ENCODE measurements around the gene WDR62.

DNA sequence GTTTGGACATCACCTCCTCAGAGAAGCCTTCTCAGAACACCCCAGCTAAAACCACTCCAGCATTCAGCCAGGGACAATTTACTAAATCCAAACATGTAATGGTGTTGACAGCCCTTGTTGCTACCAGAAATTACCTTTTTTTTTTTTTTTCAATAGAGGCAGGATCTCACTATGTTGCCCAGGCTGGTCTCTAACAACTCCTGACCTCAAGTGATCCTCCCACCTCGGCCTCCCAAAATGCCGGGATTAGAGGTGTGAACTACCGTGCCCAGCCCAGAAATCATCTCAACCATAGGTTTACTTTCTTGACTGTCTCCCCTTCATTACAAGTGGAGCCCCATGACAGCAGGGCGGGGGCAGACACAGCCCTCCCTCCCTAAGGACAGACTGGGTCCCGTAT is 31.3 kb upstream of the WDR62 start:
- TF ChIP-seq, protein P1, sequence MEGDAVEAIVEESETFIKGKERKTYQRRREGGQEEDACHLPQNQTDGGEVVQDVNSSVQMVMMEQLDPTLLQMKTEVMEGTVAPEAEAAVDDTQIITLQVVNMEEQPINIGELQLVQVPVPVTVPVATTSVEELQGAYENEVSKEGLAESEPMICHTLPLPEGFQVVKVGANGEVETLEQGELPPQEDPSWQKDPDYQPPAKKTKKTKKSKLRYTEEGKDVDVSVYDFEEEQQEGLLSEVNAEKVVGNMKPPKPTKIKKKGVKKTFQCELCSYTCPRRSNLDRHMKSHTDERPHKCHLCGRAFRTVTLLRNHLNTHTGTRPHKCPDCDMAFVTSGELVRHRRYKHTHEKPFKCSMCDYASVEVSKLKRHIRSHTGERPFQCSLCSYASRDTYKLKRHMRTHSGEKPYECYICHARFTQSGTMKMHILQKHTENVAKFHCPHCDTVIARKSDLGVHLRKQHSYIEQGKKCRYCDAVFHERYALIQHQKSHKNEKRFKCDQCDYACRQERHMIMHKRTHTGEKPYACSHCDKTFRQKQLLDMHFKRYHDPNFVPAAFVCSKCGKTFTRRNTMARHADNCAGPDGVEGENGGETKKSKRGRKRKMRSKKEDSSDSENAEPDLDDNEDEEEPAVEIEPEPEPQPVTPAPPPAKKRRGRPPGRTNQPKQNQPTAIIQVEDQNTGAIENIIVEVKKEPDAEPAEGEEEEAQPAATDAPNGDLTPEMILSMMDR (IDR thresholded peaks at IDR 0.05): no peak
- no peak for TF ChIP-seq POLR2A (IDR thresholded peaks at IDR 0.05)

All from Peyer's patch (tissue), 4 donors.